DND-41 (cell line): Measurements from ENCODE around the gene ABCC8.

Source experiments
- CTCF ChIP-seq: IDR thresholded peaks from 2 replicates; pipeline ENCODE4 v1.5.1; 2012; ENCODE audit warnings: borderline replicate concordance, low read length, moderate library complexity, mild to moderate bottlenecking; ENCODE audit not compliant: poor library complexity, severe bottlenecking; ENCODE audit errors: extremely low read depth
- EZH2 ChIP-seq: IDR thresholded peaks from 3 replicates; pipeline ENCODE4 v1.6.1; 2012; ENCODE audit warnings: borderline replicate concordance, low read depth, mild to moderate bottlenecking, moderate library complexity, low read length, inconsistent platforms; ENCODE audit not compliant: severe bottlenecking

DNA sequence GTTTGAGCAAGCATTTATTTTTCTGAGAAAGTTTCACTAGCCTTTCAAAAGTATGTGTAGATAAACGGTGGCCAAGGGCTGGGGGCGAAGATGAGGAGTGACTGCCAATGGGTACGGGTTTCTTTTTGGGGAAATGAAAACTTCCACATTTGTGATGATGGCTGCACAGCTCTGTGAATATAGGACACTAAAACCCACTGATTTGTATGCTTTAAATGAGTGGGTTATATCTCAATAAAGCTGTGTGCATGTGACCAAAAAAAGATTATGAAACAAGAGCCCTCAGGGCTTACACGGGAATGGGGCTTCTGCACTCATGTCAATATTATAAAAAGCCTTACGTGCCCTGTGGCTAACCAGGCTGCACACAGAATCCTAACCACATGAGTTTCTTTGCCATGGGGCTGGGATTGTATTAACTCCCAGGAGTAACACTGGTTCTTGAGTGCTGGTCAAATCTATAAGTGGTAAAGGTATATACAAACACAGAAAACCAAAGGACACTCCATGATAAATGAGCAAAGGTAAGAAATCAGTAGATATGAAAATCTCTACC is 31.3 kb downstream of the ABCC8 start:
- no peak for TF ChIP-seq EZH2
- no peak for TF ChIP-seq CTCF
